Measurements from ENCODE around the gene SNAI1.
"Not testable (repeated sequence)": the region's sequence is repeated elsewhere in the genome, so short reads cannot be mapped to it uniquely, and the experiment has no call there.

SNAI1 gene

DNA sequence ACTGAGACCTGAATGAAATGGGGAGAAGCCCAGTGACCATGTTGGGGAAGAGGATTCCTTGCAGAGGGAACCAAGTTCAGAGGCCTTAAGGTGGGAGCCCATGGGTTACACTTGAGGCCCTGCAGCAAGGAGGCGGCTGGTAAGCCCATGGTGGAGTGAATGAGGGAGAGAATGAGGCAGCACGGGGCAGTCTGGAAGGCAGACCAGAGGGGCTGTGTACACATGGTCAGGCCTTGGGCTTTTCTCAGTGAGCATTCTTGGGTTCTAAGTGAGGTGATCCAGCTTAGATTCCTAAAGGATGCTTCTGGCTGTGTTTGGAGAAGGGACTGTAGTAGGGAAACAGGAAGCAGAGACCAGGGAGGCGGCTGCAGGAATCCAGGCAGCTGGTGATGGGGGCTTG lies 27.6 kb upstream of the SNAI1 start:
- no peak for DNase-seq (ENCODE audit: low spot score)
- TF ChIP-seq, protein P1, sequence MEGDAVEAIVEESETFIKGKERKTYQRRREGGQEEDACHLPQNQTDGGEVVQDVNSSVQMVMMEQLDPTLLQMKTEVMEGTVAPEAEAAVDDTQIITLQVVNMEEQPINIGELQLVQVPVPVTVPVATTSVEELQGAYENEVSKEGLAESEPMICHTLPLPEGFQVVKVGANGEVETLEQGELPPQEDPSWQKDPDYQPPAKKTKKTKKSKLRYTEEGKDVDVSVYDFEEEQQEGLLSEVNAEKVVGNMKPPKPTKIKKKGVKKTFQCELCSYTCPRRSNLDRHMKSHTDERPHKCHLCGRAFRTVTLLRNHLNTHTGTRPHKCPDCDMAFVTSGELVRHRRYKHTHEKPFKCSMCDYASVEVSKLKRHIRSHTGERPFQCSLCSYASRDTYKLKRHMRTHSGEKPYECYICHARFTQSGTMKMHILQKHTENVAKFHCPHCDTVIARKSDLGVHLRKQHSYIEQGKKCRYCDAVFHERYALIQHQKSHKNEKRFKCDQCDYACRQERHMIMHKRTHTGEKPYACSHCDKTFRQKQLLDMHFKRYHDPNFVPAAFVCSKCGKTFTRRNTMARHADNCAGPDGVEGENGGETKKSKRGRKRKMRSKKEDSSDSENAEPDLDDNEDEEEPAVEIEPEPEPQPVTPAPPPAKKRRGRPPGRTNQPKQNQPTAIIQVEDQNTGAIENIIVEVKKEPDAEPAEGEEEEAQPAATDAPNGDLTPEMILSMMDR (IDR thresholded peaks at IDR 0.05; ENCODE audit: extremely low read depth, missing control alignments), result no peak

DNA sequence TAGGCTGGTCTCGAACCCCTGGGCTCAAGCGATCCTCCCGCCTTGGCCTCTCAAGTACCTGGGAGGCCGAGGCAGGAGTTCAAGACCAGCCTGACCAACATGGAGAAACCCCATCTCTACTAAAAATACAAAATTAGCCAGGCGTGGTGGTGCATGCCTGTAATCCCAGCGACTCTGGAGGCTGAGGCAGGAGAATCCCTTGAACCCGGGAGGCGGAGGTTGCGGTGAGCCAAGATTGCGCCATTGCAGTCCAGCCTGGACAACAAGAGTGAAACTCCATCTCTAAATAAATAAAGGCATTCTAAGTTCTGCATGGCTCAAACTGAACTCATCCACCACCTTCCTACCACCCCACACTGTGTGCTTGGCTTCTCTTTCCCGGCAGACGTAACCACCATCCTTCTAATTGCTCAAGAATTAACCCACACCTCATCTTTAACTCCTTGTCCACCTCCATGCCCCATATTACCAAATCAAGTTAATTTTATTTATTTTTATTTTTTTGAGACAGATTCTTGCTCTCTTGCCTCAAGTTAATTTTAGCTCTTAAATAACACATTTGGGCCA lies 26.9 kb upstream of the SNAI1 start:
- DNase-seq (ENCODE audit: low spot score), result not testable (repeated sequence)

DNA sequence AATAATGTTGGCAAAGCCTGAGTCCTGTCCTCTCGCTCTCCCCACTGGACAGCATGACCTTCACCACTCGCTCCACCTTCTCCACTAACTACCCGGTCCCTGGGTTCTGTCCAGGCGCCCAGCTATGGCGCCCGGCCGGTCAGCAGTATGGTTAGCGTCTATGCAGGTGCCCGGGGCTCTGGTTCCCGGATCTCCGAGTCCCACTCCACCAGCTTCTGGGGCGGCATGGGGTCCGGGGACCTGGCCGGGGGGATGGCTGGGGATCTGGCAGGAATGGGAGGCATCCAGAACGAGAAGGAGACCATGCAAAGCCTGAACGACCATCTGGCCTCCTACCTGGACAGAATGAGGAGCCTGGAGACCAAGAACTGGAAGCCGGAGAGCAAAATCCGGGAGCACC lies 26.1 kb upstream of the SNAI1 start:
- TF ChIP-seq, protein P1 (IDR thresholded peaks at IDR 0.05; ENCODE audit: extremely low read depth, missing control alignments), result no peak
- no peak for DNase-seq (ENCODE audit: low spot score)

DNA sequence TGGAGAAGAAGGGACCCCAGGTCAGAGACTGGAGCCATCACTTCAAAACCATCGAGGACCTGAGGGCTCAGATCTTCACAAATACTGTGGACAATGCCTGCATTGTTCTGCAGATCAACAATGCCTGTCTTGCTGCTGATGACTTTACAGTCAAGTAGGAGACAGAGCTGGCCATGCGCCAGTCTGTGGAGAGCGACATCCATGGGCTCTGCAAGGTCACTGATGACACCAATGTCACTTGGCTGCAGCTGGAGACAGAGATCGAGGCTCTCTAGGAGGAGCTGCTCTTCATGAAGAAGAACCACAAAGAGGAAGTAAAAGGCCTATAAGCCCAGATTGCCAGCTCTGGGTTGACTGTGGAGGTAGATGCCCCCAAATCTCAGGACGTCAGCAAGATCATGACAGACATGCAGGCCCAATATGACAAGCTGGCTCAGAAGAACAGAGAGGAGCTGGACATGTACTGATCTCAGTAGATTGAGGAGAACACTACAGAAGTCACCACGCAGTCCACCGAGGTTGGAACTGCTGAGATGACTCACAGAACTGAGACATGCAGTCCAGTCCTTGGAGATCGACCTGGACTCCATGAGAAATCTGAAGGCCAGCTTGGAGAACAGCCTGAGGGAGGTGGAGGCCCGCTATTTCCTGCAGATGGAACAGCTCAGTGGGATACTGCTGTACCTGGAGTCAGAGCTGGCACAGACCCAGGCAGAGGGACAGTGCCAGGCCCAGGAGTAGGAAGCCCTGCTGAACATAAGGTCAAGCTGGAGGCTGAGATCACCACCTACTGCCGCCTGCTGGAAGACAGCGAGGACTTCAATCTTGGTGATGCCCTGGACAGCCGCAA lies 25.5 kb upstream of the SNAI1 start:
- not testable (repeated sequence) for DNase-seq (ENCODE audit: low spot score)

DNA sequence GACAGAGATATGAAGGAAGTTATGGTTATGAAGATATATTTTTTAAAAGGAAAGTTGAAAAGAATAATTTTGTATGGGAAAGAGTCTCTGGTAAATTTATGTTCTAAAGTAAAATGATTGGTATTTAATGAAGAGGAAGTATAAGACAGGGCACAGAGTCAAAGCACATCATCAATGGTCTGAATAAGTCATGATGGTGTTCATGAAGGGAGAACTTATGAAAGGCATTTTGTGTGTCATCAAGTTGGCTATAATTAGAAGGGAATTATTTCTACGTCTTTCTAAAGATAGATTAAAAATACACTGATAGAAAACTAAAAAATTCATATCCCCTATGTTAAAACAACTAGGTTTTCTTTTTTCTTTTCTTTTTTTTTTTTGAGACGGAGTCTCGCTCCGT lies 21.4 kb upstream of the SNAI1 start:
- TF ChIP-seq, protein P1 (IDR thresholded peaks at IDR 0.05; ENCODE audit: extremely low read depth, missing control alignments), result no peak
- DNase-seq (ENCODE audit: low spot score), result no peak

DNA sequence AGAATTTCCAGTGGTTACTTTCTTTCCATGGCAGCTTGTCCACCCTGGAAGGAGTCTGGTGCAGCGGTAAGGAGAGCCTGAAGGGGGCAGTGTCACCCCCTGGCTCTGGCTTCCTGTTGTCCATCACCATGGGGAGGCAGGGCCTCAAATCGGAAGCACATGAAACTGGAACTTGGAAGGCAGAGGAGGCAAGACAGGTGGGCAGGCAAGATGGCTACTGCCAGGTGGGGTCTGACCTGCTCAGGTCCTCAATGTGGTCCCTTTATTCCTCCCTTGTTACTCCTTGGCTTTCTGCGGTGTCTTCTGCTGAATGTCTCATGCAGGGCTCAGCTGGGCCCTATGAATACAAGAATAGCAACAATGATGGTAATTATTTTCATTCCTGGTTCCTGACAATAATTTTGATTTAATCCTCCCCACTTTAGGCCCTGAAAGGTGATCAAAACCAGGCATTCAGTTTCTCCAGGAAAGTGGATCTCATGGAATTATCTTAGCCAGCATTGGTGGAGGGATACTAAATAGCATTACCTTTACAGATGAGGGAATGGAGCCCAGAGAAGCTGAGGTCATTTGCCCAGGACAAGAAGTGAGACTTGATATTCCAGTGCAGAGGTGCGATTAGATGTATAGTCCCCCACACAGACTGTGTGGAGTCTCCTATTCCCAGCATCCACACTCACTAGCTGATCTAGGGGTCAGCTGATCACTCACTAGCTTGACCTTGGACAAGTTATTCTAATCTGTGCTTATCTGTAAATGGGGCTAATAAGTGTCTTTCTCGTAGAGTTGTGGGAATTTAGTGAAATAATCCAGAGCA lies 17.6 kb upstream of the SNAI1 start:
- peak; percentile 62 for DNase-seq (ENCODE audit: low spot score)
- TF ChIP-seq, protein P1 (IDR thresholded peaks at IDR 0.05; ENCODE audit: extremely low read depth, missing control alignments), result peak; percentile 36

DNA sequence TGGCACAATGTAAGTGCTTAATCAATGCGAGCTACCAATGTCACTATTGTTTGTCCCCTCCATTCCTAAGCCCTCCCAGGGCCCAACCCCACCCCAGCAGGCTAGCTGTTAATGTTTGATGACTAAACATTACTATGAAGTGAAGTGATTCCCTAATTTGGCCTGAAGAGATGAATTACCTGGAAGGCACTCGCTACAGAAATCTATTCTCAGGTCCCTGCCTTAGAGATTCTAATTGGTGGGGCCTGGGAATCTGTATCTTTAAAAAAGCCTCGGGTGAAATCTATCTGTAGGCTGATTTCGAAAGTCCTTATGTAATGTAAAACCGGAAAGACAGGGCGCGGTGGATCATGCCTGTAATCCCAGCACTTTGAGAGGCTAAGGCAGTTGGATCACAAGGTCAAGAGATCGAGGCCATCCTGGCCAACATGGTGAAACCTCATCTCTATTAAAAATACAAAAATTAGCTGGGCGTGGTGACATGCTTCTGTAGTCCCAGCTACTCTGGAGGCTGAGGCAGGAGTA lies 16.9 kb upstream of the SNAI1 start:
- TF ChIP-seq, protein P1 (IDR thresholded peaks at IDR 0.05; ENCODE audit: extremely low read depth, missing control alignments), result no peak
- no peak for DNase-seq (ENCODE audit: low spot score)

DNA sequence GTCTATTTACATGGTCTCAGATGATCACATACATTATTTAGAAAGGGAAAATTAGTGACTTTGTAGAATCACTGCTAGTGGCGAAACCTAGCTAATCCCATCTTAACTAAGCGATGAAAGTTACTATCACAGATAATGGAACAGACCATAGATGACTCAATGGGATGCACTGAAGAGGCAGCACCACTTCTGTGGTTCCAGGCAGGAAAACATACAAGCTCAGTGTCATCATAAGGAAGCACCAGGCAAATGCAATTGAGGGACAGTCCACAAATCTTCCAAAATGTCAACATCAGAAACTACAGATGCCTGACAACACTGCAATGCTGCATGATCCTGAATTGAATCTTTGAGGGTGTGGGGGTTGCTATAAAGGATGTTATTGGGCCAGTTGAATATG lies 15.9 kb upstream of the SNAI1 start:
- DNase-seq (ENCODE audit: low spot score), result no peak
- TF ChIP-seq, protein P1 (IDR thresholded peaks at IDR 0.05; ENCODE audit: extremely low read depth, missing control alignments), result no peak
